GM19043 (cell line): ENCODE data around the gene MID1.

Experiments used
- ATAC-seq: cut with Tn5 transposase; IDR thresholded peaks from one replicate; pipeline ENCODE4 v1.9.1; 2021; ENCODE audit warnings: low read depth; ENCODE audit not compliant: unreplicated experiment

The MID1 gene

DNA sequence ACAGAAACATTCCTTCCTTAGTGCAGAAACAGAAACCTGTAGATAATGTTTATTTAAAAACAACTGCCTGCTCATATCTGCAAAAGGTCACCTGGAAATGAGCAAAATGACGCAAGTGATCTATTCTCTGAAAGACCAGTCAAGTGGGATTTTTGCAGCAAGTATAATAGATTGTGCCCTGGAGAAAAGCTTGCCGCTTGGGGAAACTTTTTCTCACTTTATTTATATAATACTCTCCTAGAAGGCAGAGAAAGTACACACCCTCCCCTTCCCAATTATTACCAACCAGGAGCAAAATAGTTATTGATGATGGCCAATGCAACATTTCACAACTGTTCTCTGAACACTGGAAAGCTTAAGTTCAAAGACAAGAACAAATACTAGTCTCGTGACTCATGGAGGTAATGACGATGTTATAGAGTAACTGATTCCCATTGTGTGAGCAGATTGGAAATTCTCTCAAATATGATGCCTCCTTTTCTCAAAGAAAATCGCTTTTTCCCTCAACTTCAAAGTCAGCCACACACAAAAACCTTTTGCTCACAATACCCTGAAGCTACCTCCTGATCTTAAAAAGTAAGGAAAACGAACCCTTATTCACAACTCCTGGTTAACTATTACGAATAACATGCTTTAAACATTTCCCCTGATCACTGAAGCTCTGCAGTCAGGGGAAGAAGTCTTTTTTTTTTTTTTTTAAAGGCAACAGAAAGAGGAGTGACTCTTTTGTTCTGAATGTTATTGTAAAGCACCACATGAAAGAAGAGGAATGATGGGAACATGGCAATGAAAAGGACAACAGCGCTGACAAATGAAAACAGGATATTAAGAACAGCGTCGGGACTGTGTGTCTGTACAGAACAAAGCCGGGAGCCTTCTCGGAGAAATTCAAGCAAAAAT lies 41.0 kb downstream of the MID1 start:
- ATAC-seq, result no peak

DNA sequence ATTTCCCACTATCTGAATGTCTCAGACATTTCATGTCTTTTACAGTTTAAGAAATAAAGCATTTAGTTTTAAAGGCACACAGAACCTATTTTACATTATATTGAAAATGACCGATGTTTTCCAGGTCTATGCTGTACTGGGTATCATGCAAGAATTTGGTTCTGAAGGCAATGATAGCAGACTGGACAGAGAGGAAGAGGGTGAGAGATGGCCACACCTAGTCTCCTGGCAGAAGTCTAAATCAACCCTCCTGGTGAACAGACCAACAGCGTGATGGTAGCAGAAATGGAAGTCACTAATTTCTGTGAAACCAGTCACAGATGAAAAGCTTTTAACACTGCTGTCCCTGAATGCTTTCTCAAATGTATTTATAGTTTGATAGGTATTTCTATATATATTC lies 41.9 kb downstream of the MID1 start:
- no peak for ATAC-seq

DNA sequence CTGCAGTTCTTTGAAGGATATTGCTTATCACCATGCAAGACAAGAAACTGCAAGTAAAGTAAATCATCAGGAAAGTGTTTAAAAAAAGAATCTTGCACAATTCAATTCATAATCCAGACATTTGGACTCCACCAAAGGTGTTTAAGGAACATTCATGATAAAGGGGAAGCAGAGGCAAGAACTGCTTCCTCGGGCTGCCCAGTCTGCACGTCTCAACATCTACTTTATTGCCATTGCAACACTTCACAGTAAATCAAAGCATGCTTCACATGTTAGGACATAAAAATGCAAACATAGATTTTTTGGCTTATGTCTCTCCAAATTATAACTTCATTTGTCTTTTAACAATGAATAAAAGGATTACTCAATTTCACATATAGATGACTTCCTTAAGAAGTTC lies 42.5 kb downstream of the MID1 start:
- ATAC-seq, result no peak

DNA sequence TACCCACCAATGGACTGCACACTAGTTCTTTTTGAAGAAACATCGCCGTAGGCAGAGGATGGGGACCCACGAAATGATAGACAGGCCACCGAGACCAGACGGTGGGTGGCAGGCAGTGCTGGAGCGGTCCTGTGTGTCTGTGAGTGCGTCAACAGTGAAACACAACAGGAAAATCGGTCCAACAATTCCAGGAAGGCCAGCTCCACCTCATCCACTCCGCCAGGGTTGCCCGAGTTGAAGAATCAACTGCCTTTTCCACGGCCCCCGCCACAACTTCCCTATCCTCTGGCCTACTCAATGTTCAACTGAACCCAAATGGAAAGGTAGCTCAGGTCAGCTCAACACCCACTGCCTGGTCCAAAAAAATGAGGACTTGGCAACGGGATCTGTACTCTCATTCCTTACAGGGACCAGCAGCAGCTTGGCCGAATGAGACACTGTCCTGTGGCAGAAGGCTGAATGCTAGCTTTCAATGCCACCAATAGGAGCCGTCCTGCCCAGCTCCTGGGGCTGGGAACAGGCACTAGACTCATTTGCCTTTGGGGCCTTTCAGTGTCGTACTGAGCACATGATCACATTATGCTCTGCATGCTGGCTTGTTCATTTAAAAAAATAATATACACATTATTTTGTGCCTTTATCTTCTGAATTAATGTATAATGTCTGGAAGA lies 43.5 kb downstream of the MID1 start:
- no peak for ATAC-seq

DNA sequence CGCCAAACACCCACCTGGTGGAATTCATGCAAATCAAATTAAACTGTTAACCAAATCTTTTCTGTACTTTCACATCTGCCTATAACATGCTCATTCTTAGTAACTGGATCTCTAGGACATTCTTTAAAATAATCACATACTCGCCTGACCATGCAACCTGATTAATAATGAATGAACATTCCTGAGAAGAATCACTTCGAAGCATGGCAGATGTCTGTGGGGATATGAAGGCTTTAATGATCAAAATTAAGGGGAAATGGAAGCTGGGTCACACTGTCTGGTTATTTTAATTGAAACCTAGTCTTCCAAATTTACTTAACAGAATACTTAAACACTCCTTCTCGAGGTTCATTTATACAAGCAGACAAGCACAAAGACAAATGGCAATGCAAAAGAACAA lies 44.2 kb downstream of the MID1 start:
- no peak for ATAC-seq

DNA sequence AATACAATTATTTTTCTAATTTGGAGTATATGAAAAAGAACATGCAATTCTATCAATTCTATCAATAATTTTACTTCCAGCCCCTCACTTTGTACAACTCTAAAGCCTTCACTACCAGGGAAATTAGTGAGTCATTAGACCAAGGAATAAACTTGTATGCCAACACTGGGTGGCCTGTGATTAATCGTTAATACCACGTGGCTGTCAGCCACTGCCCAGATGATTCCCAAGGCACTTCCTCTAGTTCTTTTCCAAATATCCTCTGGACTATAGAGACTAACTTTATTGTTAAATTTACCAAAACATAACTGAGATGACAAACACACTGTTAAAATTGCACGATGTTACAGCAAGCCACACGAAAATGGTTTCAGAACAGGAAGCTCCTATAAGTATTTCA lies 45.7 kb downstream of the MID1 start:
- ATAC-seq, result no peak

DNA sequence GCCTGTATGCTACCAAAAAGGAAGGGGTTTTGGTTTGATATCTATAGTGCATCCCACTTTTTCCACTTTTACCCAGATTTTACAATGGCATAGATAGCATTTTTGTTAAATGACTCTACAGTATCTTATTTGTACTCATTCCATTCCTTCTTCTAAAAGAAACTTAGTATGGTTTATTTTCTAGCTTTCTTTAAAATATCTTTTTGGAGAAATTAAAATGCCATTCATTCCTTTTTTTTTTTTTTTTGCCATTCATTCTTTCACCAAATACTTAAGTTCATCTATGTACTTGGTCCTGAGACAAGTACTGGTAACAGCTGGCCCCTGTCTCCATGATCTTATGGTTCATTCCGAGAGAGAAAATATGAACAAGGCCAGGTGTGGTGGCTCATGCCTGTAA lies 49.1 kb downstream of the MID1 start:
- ATAC-seq, result no peak

DNA sequence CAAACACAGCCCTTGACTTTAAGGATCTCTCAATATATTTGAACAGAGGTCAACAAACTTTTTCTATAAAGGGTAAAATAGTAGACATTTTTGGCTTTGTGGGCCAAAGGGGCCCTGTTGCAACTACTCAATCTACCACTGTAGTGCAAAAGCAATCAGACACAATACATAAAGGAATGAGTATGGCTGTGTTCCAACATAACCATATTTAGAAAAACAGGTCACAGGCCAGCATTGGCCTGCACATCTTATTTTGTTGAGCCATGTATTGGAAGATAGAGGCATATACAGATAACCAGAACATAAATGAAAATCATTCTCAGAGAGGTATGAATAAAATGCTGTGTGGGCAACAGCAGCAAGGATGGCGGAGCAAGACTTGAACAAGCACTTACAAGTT lies 49.8 kb downstream of the MID1 start:
- ATAC-seq, result no peak

DNA sequence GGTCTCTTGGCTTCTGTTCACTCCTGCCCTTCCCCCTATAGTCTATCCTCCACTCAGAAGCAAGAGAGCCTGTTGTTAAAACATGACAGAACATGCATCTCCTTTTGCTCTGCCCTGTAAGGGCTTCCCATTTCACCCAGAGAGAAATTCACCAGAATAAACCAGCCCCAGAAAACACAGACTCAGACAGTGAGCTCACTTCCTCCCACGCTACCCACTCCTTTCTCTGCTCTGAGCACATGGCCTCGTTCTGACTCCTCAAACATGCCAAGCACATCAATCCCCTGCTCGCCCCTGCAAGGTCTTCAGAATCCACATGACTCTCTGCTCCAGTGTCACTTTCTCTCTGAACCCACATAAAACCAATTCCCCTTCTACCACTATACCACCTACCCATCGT lies 50.4 kb downstream of the MID1 start:
- ATAC-seq, result no peak

DNA sequence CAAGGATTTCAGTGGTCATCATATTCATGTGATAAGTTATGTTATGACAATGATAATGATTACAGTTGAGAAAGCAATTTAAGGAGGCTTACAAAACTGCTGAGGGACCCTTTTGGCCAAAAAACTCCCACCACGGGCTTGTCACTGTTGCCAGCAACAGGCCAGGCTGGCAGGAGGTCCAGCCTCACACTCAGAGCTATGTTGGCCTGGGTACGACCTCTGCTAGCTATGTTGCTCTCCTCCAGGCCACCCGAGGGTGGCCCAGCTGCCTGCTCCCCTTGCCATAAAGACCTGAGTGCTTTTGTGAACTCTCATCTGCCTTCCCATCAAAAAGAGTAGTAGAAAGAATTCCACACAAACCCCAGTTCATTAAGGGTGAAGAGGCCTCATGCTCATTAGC lies 52.0 kb downstream of the MID1 start:
- ATAC-seq, result no peak

DNA sequence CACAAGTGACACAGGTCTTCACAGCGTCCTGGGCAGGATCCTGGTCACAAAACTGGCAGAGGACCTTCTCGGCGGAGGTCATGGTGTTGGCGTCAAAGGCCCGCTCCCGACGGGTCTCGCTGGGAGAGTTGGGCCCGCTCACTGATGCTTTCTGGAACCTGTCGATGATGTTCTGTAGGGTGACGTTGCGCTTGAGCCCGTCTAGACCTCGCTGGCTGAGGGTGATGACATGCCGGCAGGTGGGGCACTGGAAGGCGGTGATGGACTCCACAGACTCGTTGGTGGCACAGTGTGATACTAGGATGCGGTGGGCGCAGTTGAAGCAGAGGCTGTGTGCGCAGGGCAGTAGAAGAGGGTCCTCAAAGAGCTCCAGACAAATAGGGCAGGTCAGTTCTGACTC lies 53.2 kb downstream of the MID1 start:
- ATAC-seq, result no peak

DNA sequence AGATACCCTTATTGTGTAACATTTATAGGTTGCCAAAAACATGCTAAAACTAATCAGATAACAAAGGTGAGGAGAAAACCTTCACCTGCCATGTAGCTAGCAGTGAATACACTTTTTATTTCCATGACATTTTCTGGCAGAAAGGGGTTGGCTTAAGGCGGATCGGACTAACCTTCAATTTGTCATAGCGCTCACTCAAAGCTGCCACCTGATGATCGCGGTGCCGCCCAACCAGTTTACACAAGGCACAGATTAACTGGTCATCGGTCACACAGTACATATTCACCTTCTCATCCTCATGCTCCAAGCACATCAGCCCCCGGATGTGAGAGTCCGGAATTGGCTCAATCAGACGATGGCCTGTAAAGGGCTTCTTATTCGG lies 53.7 kb downstream of the MID1 start:
- no peak for ATAC-seq

DNA sequence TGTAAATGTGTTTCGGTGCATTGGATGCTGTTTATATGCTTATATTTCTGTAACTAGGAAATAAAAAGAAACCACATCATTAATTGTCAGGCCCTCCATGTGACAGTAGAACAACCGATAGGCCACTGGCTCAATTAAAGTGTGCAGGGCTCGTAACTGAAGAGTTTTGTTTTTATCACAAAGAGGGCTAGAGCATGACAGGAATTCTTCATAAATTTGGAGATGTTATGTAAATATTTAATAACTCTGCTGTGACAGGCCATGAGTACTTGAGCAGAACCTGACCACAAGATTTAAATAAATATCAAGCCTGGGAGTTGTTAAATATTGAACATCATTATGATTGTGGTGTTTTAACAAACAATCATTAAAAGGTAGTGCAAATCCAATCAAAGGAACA lies 55.9 kb downstream of the MID1 start:
- no peak for ATAC-seq

DNA sequence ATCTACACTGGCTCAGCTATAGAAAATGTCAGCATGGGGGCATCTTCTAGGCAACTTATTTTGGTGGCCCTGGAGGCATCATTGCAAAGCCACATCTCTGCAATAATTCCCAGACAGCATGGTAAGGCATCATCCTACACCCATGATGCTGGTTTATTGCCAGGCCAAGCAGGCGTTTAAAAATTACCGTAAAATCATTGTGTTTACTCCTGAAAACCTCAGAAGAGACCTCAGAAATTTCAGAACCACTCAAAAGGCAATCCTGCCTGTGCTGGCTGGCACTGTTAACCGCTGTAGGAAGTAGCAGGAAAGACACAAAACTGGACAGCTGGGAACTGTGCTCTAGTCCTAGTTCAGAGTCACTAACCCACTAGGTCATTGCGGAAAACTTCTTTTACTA lies 63.2 kb downstream of the MID1 start:
- ATAC-seq, result no peak

DNA sequence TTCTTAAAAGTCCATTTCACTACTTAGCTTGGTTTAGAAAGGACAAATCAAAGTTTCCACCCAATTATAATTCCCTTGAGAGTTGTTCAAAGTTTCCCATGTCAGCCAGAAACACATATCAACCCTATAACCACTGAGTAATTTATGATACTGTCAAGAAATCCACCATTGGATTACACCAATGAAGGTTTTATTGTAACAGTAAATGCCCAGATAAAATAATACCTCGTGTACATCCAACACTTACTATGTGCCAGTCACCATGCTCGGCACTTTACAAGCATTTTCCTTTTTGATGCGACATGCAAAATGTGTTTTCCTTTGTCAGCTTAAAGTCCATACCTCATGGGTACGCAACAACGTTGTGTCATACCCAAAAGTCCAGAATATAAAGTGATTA lies 64.0 kb downstream of the MID1 start:
- no peak for ATAC-seq

DNA sequence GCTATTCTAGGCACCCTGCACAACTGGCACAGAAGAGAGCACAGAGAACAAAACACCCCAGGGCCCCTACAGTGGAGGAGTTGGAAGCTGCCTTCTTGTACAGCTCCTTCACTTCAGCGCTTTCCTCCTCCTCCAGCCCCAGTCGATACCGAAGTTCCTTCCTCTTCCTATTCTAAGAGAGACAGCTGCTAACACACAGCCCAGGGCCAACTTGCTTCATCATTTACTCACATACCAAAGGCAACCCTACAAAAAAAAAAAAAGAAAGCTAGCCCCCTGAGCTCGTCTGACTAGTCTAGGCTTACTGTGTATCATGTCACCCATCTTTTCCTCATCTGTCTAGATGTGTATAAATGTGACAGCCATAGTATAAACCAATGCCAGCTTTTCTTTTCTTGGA lies 64.5 kb downstream of the MID1 start:
- no peak for ATAC-seq

DNA sequence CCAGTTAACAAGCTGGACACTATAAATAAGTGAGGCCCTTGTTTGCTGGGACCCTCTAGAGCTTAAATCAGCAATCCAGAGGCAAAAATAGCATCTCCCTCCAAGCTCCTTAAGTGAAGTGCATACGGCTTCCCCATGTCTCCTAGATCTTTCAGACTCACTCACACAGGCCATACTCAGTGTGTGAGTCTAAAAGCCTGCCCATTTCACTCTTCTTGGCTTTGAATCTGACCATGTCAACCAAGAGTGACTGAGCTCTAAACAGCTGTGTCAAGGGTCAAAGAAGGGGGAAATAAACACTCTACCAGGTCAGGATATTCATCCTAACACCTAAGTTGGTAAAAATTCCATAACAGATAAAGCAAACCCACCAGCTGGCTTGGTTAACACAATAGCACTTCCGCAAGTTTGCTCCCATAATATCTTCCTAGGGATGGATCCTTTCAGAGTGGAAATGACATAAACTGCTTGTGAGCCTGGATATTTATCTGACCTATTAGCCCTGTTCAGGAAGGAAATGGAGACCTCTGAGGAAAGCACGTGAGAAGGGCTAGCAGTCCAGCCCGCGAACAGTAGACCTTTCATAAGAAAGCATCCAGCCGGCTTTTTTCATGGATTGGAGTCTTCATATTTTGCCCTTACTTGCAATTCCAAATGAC lies 65.6 kb downstream of the MID1 start:
- no peak for ATAC-seq

DNA sequence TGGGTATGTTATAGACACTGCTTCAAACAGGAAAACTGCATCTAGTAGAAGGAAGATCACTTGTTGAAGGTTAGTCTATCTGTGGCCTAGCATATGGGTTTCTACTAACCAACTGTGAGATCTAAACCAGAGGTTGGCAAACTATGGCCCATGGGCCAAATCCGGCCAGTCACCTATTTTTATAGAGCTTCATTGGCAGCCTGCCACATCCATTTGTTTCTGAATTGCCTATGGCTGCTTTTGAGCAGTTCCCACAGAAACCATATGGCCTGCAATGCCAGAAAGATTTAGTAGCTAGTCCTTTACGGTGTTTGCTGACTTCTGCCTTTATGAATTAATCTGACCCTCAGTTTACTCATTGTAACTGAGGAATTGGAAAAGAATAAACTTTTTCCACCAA lies 71.1 kb downstream of the MID1 start:
- ATAC-seq, result no peak

DNA sequence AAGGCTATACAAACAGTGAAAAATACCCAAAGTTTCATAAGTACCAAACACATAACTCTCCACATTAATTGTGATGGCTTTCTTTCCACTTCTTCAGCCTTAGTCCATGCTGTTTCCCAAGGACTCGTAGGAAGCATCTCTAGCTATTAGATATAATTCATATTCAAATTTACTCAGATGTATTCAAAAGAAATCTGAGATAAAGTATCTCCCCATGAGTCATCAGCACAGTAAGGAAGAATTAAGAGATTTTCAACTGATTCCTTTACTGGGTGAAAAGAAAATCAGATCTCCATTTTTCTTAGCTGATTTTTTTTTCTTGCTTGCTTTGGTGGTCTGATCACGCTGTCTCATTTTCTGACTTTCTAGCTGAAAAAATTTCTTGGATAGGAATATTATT lies 71.7 kb downstream of the MID1 start:
- ATAC-seq, result no peak

DNA sequence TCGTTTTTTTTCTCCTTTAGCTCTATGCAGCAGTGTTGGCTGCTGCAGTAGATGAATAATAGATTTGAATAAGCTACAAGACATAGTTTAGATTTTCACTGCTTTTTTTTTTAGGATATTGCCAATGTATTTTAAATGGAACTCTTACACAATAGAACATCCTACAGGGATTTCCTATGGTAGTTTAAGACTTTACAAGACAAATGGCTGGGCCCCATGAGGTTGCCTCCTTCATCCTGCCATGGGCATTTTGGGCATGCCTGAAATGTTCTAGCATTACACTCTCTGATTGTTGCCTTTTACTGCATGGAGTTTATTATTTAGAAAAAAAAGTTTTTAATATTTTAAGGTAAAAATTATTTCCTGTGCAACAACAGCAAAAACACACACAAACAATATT lies 74.5 kb downstream of the MID1 start:
- ATAC-seq, result no peak

DNA sequence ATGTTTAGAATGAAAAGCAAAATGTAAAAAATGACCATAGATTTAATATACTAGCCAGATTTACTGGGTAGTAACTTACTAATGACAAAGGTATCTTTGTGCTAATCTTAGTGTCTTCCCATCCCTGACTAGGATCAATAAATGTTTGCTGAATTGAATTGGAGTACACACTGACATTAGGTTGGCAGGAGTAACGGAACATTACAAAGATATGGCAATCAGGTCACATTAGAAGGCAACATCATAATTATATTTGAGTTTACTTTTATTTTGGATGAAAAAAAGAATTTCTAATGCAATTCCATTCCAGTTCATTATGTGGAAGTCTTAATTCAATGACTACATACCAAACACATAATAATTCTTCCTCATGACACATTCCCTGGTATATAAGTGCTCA lies 77.8 kb downstream of the MID1 start:
- no peak for ATAC-seq

DNA sequence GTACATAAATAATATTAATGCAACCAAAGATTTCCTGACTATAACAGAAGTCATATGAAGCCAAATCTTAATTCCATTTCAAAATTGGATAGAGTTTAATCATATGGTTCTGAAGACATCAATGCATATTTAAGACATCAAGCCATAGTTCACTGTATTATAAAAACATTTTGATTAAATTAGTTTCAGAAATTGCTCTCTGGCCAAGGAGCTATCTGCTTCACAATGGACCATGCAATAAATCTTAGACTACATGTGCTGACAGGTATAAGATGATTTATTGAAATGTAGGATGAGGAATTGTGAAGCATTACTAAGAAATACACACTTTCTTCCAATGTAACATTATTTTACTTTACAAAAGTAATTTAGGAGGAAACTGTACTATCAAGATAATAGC lies 81.6 kb downstream of the MID1 start:
- ATAC-seq, result no peak
